PC-9 (cell line): Measurements from ENCODE around the gene INCA1. TPM values are rescaled to one million over a fixed set of nuclear protein-coding genes. Genes with fewer than 3 reads are reported as not detected.
A peak's percentile ranks its signal among the peaks of the same experiment; 100 is the strongest.

Experiments
- BruUV-seq: library from RNA; stranded (reverse); fragments of 400-500 nt; replicated peaks from 2 replicates; lab custom pipeline; 2021; lab: Mats Ljungman, UMichigan
- CTCF ChIA-PET: fragments of 300-600 bp; sonication (Branson Sonifier 250); formaldehyde crosslinking; loops from one replicate; lab custom pipeline; 2022; ENCODE audit warnings: antibody characterized with exemption; lab: Charles Lee
- POLR2A ChIA-PET: fragments of 300-600 bp; sonication (Branson Sonifier 250); formaldehyde crosslinking; loops from one replicate; lab custom pipeline; 2022; ENCODE audit warnings: antibody characterized with exemption; ENCODE audit not compliant: unreplicated experiment; lab: Charles Lee
- DNase-seq, 2 experiments: peaks; one replicate each; pipeline versions ENCODE4 v3.0.0 to v3.0.0-alpha.2; 2015 to 2022; ENCODE audit warnings: mixed read lengths in 1 of 2
- H2AFZ ChIP-seq: fragments of 200-600 bp; sonication (generic); 2 replicates; pipeline ENCODE4 v1.8.1; 2017; ENCODE audit warnings: antibody characterized with exemption
- H3F3A ChIP-seq: fragments of 200-600 bp; sonication (generic); 2 replicates; pipeline ENCODE4 v1.8.1; 2017; ENCODE audit warnings: antibody characterized with exemption, mild to moderate bottlenecking, low read depth; ENCODE audit not compliant: insufficient read depth
- H3K27ac ChIP-seq: fragments of 200-600 bp; sonication (generic); 2 replicates; pipeline ENCODE4 v1.6.1; 2016; ENCODE audit warnings: mixed run types
- H3K27me3 ChIP-seq: fragments of 200-600 bp; sonication (generic); 2 replicates; pipeline ENCODE4 v1.6.1; 2016; ENCODE audit warnings: low read depth, mixed run types; ENCODE audit not compliant: insufficient read depth
- H3K36me3 ChIP-seq: fragments of 200-600 bp; sonication (generic); 2 replicates; pipeline ENCODE4 v1.6.1; 2016; ENCODE audit warnings: low read depth, mixed run types
- H3K4me1 ChIP-seq: fragments of 200-600 bp; sonication (generic); replicated peaks from 2 replicates; pipeline ENCODE4 v1.6.1; 2016; ENCODE audit warnings: mixed run types; ENCODE audit not compliant: insufficient read depth
- H3K4me2 ChIP-seq: fragments of 200-600 bp; sonication (generic); 2 replicates; pipeline ENCODE4 v1.6.1; 2017; ENCODE audit warnings: mixed run types
- H3K4me3 ChIP-seq: fragments of 200-600 bp; sonication (generic); 2 replicates; pipeline ENCODE4 v1.6.1; 2016; ENCODE audit warnings: mixed run types
- H3K79me2 ChIP-seq: fragments of 200-600 bp; sonication (generic); 2 replicates; pipeline ENCODE4 v1.6.1; 2017; ENCODE audit warnings: low read depth, mixed run types
- H3K9me2 ChIP-seq: fragments of 200-600 bp; sonication (generic); 2 replicates; pipeline ENCODE4 v1.8.1; 2017; ENCODE audit warnings: mild to moderate bottlenecking; ENCODE audit not compliant: insufficient read depth
- H3K9me3 ChIP-seq: fragments of 200-600 bp; sonication (generic); 2 replicates; pipeline ENCODE4 v1.8.1; 2016; ENCODE audit warnings: low read depth; ENCODE audit not compliant: insufficient read depth
- H4K20me1 ChIP-seq: fragments of 200-600 bp; sonication (generic); 2 replicates; pipeline ENCODE4 v1.8.1; 2017; ENCODE audit not compliant: insufficient read depth
- CTCF ChIP-seq: fragments of 200-600 bp; sonication (generic); conservative IDR thresholded peaks from 2 replicates; pipeline ENCODE4 v1.6.1; 2017; ENCODE audit warnings: mixed run types, antibody characterized with exemption, mild to moderate bottlenecking, moderate library complexity
- EZH2 ChIP-seq: fragments of 200-600 bp; sonication (generic); IDR thresholded peaks from 2 replicates; pipeline ENCODE4 v1.8.0; 2017; ENCODE audit warnings: antibody characterized with exemption, low read depth
- intact Hi-C: fragments of 100-400 bp; cut with micrococcal nuclease; formaldehyde crosslinking; loops from one replicate; pipeline ENCODE4 v1.10.0; 2022; ENCODE audit not compliant: unreplicated experiment
- total RNA-seq: library from RNA; stranded (reverse); gene quantifications from 2 replicates; pipeline ENCODE4 v1.2.3, GENCODE V29; 2021

Gene INCA1
- total RNA-seq, 1 experiment from 2014 or later = 2.9 TPM

- intact Hi-C loops = no loop called here
- H3K79me2 ChIP-seq = peaks cover 45% of the 10 kb centered on the region
- H3K4me2 ChIP-seq = peak overlapping the region; percentile 87
- H3K27ac ChIP-seq = peak overlapping the region; percentile 95
- H3K36me3 ChIP-seq = no peaks in the 10 kb centered on the region; the same call in 1 of the 2 replicates
- BruUV-seq = no TSS peak
- no peaks in the 10 kb centered on the region for H4K20me1 ChIP-seq
- H3F3A ChIP-seq = peaks cover 45% of the 10 kb centered on the region
- POLR2A ChIA-PET = no interaction called here
- no peak for DNase-seq
- peaks cover 25% of the 10 kb centered on the region for H3K4me1 ChIP-seq
- H3K27me3 ChIP-seq = no peaks in the 10 kb centered on the region
- no peak overlapping the region for H2AFZ ChIP-seq
- CTCF ChIA-PET = no interaction called here
- H3K4me3 ChIP-seq = no peak overlapping the region; the same call in 1 of the 2 replicates
- no peaks in the 10 kb centered on the region for H3K9me3 ChIP-seq
- TF ChIP-seq EZH2 = no peak
- TF ChIP-seq CTCF = no peak
- no peaks in the 10 kb centered on the region for H3K9me2 ChIP-seq
Measured at GRCh38 chr17:4970273-4970672, 27.0 kb downstream of the INCA1 start.

- Histone ChIP-seq H3K27me3 (no peaks in the 10 kb centered on the region), H3F3A (peaks cover 48% of the 10 kb centered on the region), H4K20me1 (no peaks in the 10 kb centered on the region), H3K4me3 (peak overlapping the region; percentile 72), H3K79me2 (peaks cover 49% of the 10 kb centered on the region), H3K9me2 (no peaks in the 10 kb centered on the region), H3K4me2 (peak overlapping the region; percentile 87), H3K9me3 (no peaks in the 10 kb centered on the region), H3K36me3 (no peaks in the 10 kb centered on the region; the same call in 1 of the 2 replicates), H2AFZ (peak overlapping the region; percentile 66; the same call in 1 of the 2 replicates), H3K4me1 (peaks cover 25% of the 10 kb centered on the region), H3K27ac (peak overlapping the region; percentile 95)
- CTCF ChIA-PET = interaction anchor here (0.5 kb wide), 1 partner anchor 90 kb away, joined by 3 read pairs; no protein-coding TSS in a partner anchor
- intact Hi-C loops = no loop called here
- TF ChIP-seq CTCF (no peak), EZH2 (no peak)
- no peak for DNase-seq
- POLR2A ChIA-PET = interaction anchor here (0.6 kb wide), 4 partner anchors 18 to 500 kb away, joined by 3 to 7 read pairs (median 4); partner anchors contain the start of gene CAMTA2
- BruUV-seq = TSS peak; percentile 43
Measured at GRCh38 chr17:4969551-4970173, 27.7 kb downstream of the INCA1 start.

GRCh38 chr17:4969047-4969550, 28.2 kb downstream of the INCA1 start:
- Histone ChIP-seq H3K4me1 (peaks cover 25% of the 10 kb centered on the region), H3K27me3 (no peaks in the 10 kb centered on the region), H3K79me2 (peaks cover 50% of the 10 kb centered on the region), H4K20me1 (no peaks in the 10 kb centered on the region), H3K36me3 (no peaks in the 10 kb centered on the region; the same call in 1 of the 2 replicates), H3K27ac (peak overlapping the region; percentile 95), H2AFZ (peak overlapping the region; percentile 66), H3F3A (peaks cover 48% of the 10 kb centered on the region), H3K9me3 (no peaks in the 10 kb centered on the region), H3K4me2 (peak overlapping the region; percentile 87), H3K4me3 (peak overlapping the region; percentile 72), H3K9me2 (no peaks in the 10 kb centered on the region)
- ChIA-PET POLR2A (interaction anchor here (0.6 kb wide), 4 partner anchors 18 to 501 kb away, joined by 3 to 7 read pairs (median 4); partner anchors contain the start of gene CAMTA2), CTCF (interaction anchor here (0.5 to 2.0 kb wide), 2 partner anchors 18 to 90 kb away, joined by 3 to 10 read pairs; partner anchors contain the start of gene CAMTA2)
- DNase-seq = peak; percentile 47 to 86
- TF ChIP-seq CTCF (no peak), EZH2 (no peak)
- no TSS peak for BruUV-seq
- intact Hi-C loops = no loop called here
